GM18867 (cell line): ENCODE results near the gene STYX.
A peak's percentile ranks its signal among the peaks of the same experiment; 100 is the strongest.

ENCODE experiments used
- ATAC-seq: cut with Tn5 transposase; IDR thresholded peaks from one replicate; pipeline ENCODE4 v1.9.1; 2021; ENCODE audit warnings: mild to moderate bottlenecking, moderate library complexity; ENCODE audit not compliant: unreplicated experiment

STYX gene

GRCh38 chr14:52789118-52789517, 59.2 kb downstream of the STYX start:
- ATAC-seq, result no peak

DNA sequence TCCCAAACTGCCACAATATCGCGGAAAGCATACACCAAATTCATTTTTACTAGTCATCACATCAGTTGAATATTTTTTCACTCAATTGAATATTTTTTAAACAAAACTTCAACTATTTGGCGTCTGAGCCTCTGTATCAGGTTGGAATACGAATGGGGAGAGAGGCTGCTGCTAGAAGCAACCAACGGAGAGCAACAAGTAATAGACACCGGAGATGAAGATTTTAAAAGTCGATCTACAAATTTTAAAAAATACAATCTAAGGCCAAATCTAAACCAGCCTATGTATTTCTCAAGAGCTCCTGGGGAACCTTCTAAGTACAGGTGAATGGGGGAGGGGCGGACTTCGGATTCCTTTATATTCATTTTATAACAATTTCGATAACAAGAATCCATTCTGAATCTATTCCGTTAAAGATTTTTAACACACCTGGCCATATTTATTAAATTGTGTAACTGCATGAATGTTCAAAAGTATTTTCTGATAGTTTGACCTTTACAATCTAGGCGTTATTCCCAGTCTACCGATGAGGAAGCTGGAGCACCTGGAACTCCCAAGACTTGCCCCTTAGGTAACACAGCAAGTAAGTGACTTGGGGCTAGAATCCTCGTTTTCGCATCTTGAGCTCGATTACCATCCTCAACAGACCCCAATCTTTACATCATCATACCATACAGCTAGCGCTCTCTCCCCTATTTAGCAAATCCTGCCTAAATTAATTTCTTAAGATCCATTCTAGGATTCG, 60.2 kb downstream of the STYX start:
- ATAC-seq, result no peak

DNA sequence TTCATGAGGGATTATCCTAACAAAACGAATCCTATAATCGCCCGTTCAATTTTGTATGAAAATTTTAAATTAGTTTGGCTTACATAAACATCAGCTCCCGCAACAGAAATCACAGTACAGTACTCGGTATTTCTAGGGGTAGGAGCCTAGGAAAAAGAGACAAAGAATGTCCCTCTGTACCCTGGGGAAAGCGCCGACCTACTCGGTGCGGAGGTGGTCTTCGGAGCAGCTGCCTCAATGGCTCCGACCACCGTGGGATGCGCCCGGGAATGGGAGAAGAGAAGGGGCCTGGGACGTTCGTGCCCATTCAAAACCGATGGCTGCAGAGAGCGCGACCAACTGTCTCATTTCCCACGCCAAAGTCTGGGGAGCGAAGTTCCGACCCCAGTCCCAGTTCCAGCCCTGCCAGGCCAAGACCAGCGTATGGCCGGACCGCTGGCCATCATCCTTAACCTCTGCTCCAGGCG, 60.8 kb downstream of the STYX start:
- ATAC-seq, result no peak

- peak; percentile 96 for ATAC-seq
Observed at GRCh38 chr14:52791223-52792096, 61.5 kb downstream of the STYX start, which contains the start of gene GNPNAT1. GNPNAT1 (minus strand) TSS chr14:52791607; CDS start chr14:52784650, 6,957 bp downstream.

DNA sequence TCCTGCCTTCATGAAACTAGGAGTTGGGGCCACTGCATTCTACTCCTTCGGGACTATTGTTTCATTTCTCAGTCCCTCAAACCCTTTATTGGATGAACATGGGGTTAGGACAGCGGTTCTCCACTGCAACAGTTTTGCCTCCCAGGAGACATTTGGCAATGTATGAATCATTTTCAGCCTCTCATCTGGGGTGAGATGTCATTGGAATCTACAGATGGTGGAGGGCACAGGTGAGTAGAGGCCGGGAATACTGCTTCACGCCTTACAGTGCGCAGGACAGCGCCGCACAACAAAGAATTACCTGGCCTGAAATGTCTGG, 62.1 kb downstream of the STYX start:
- ATAC-seq, result no peak

GRCh38 chr14:52793061-52793460, 63.1 kb downstream of the STYX start:
- ATAC-seq, result no peak

DNA sequence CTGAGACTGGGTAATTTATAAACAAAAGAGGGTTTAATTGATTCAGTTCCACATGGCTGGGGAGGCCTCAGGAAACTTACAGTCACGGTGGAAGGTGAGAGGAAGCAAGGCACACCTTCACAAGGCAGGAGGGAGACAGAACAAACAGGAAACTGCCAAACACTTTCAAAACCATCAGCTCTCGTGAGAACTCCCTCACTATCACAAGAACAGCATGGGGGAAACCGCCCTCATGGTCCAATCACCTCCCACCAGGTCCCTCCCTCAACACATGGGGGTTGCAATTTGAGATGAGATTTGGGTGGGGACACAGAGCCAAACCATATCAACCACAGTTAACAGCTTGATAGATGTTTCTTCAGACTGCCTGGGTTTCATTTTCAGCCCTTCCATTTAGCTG, 67.7 kb downstream of the STYX start:
- no peak for ATAC-seq

DNA sequence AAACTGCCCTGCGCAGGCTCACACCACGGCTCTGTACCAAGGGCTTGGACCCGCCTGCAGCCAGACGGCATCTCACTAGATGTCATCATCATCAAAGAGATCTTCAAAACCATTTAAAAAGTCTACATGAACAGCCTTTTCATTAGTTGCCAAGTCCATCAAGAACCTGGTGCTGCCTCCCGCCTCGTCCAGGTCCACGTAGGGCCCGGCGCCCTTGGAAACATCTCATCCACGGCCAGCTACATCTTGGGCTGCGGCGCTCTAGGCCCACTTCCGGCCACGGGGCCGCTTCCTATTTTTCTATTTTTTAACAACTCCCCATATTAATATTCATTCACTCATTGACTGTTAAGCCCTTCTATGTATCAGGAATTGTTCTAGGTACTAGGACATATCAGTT, 68.9 kb downstream of the STYX start:
- no peak for ATAC-seq

GRCh38 chr14:52801014-52801712, 71.2 kb downstream of the STYX start:
- ATAC-seq, result no peak

- ATAC-seq, result no peak
Observed at GRCh38 chr14:52802597-52802996, 72.6 kb downstream of the STYX start.

DNA sequence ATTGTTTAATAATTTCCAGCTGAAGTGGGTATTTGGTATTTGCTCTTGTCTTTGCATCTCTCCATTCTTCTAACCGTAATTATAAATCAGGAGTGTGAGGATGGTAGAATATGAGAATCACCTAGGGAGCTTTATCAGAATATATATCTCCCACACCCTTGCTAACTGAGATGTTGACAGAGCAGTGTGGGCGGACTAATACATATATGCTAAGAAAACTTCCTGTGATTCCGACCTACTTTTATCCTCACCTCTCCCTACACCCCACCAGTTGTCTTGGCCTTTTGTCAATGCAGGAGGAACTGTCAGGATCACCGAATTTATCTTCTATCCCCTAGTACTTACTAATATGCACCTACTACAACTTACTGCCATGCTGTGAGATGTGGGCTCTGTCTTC, 76.1 kb downstream of the STYX start:
- no peak for ATAC-seq

DNA sequence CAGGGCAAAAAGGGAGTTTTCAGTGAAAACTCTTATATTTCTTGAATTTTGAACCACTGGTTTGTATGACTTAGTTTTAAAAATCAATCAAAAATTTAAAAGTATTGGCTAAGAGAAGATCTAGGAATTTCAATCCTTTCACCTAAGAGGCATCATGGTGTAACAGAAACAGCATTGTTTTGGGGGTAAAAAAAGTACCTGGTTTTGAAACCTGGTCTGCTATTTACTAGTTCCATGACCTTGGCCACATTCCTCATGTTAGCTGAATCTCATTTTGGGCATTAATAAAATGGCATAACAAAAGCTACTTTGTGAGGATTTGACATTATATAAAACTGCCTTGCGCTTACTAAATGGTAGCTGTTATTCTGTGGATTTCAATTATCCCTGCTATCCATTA, 78.1 kb downstream of the STYX start:
- ATAC-seq, result no peak

DNA sequence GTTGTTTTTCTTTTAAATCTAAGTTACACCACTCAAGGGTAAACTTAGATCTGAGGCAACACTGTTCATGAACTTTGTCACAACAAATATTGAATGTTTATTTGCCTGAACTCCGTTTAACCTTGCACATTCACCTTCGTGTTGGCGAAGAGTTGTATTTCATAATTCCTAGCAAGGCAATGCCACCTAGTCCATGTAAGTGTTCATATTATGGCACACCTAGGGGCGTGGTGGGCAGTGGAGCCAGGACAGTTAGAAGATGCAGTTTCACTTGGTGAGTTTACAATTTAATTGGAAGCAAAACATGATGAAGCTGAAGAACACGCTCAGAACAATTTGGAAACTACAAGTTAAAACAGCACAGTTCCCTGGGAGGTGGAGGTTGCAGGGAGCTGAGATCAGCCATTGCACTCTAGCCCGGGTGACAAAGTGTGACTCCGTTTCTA, 91.9 kb downstream of the STYX start:
- ATAC-seq, result no peak

DNA sequence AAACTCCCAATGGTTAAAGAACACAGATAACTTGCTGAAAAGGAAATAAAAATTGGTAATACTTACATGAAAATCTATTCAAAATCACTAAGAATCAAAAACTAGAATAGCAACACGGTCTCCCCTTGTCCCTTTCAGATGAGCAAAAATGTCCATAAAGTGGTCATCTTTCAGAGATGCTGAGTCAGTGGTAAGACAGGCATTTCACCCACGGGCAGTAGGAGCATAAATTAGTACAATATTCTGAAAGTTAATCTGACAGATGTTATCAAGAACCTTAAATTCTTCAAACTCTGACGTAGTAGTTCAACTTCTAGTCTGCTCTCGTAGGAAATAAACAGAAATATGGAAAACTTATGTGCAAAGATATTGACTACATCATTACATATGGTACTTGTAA, 94.5 kb downstream of the STYX start:
- no peak for ATAC-seq
